HFFc6 (cell line): Measurements from ENCODE around the gene ISM2. TPM values are rescaled to one million over a fixed set of nuclear protein-coding genes. Genes with fewer than 3 reads are reported as not detected.

ENCODE experiments used
- DNase-seq: peaks from one replicate; pipeline ENCODE4 v3.0.0-alpha.2; 2018
- H3K27ac Mint-ChIP-seq: 2 replicates; pipeline ENCODE4 v1.8.0; 2020; ENCODE audit warnings: mild to moderate bottlenecking, mixed read lengths
- H3K27me3 Mint-ChIP-seq: 2 replicates; pipeline ENCODE4 v1.8.0; 2021; ENCODE audit warnings: mild to moderate bottlenecking, moderate library complexity, mixed read lengths; ENCODE audit not compliant: insufficient read depth
- H3K36me3 Mint-ChIP-seq: 2 replicates; pipeline ENCODE4 v1.8.0; 2021; ENCODE audit warnings: low read depth, mixed read lengths
- H3K4me1 Mint-ChIP-seq: 2 replicates; pipeline ENCODE4 v1.8.0; 2020; ENCODE audit warnings: low read depth, mixed read lengths
- H3K4me3 Mint-ChIP-seq: 2 replicates; pipeline ENCODE4 v1.8.0; 2020; ENCODE audit warnings: mild to moderate bottlenecking, moderate library complexity, mixed read lengths
- H3K9me3 Mint-ChIP-seq: 2 replicates; pipeline ENCODE4 v1.8.0; 2020; ENCODE audit warnings: mild to moderate bottlenecking, mixed read lengths
- CTCF ChIP-seq: fragments of 200-600 bp; sonication (generic); IDR thresholded peaks from 2 replicates; pipeline ENCODE4 v1.5.0; 2021; ENCODE audit warnings: antibody characterized with exemption, mild to moderate bottlenecking
- total RNA-seq, 6 experiments: library from RNA; stranded (reverse); fragmentation: NEBNext Ultra II Directional; extraction: Animal tissue kit (Norgen Biotek cat#: 25700); gene quantifications; 2 replicates in 1 of 6; 3 replicates in 5 of 6; pipeline ENCODE4 v1.2.3, GENCODE V29; 2021

Gene ISM2
- total RNA-seq, 6 experiments from 2014 or later, result 0.10 TPM; not detected in 5

- Mint-ChIP-seq H3K27ac (no peak overlapping the region), H3K36me3 (peaks cover 27% of the 10 kb centered on the region), H3K27me3 (peaks cover 6% of the 10 kb centered on the region; the same call in 1 of the 2 replicates), H3K4me3 (no peak overlapping the region), H3K4me1 (no peaks in the 10 kb centered on the region), H3K9me3 (no peaks in the 10 kb centered on the region)
- no peak for TF ChIP-seq CTCF
- DNase-seq, result no peak
Observed at GRCh38 chr14:77469067-77469505, 29.5 kb downstream of the ISM2 start.

- peaks cover 2% of the 10 kb centered on the region; the same call in 1 of the 2 replicates for H3K27me3 Mint-ChIP-seq
- H3K9me3 Mint-ChIP-seq, result no peaks in the 10 kb centered on the region
- DNase-seq, result no peak
- no peak for TF ChIP-seq CTCF
- H3K4me3 Mint-ChIP-seq, result no peak overlapping the region
- peaks cover 27% of the 10 kb centered on the region for H3K36me3 Mint-ChIP-seq
- no peaks in the 10 kb centered on the region for H3K4me1 Mint-ChIP-seq
- H3K27ac Mint-ChIP-seq, result no peak overlapping the region
Observed at GRCh38 chr14:77467801-77468200, 30.8 kb downstream of the ISM2 start.

GRCh38 chr14:77459072-77459723 is 39.4 kb downstream of the ISM2 start:
- peak overlapping the region; percentile 98 for H3K4me3 Mint-ChIP-seq
- peaks cover 35% of the 10 kb centered on the region for H3K4me1 Mint-ChIP-seq
- no peaks in the 10 kb centered on the region for H3K9me3 Mint-ChIP-seq
- peaks cover 2% of the 10 kb centered on the region for H3K27me3 Mint-ChIP-seq
- TF ChIP-seq CTCF, result peak; percentile 86
- peak overlapping the region; percentile 98 for H3K27ac Mint-ChIP-seq
- peaks cover 20% of the 10 kb centered on the region for H3K36me3 Mint-ChIP-seq
- DNase-seq, result peak; percentile 68

GRCh38 chr14:77458249-77458950 is 40.2 kb downstream of the ISM2 start:
- Mint-ChIP-seq H3K36me3 (peaks cover 20% of the 10 kb centered on the region), H3K4me1 (peaks cover 35% of the 10 kb centered on the region), H3K9me3 (no peaks in the 10 kb centered on the region), H3K4me3 (peak overlapping the region; percentile 98), H3K27me3 (peaks cover 2% of the 10 kb centered on the region), H3K27ac (peak overlapping the region; percentile 98)
- TF ChIP-seq CTCF, result no peak
- peak; percentile 25 for DNase-seq

- peak within 1 kb of the TSS; percentile 98 for H3K27ac Mint-ChIP-seq
- TF ChIP-seq CTCF, result no peak
- H3K4me3 Mint-ChIP-seq, result peak within 1 kb of the TSS; percentile 98
- DNase-seq, result peak; percentile 99
- no peaks in the 10 kb centered on the region for H3K9me3 Mint-ChIP-seq
- H3K36me3 Mint-ChIP-seq, result peaks cover 27% of the 10 kb centered on the region
- peaks cover 35% of the 10 kb centered on the region for H3K4me1 Mint-ChIP-seq
- peaks cover 2% of the 10 kb centered on the region for H3K27me3 Mint-ChIP-seq
Observed at GRCh38 chr14:77457522-77458248, 40.9 kb downstream of the ISM2 start, which contains the start of the genes AHSA1 and VIPAS39. AHSA1 (plus strand) TSS chr14:77458093; CDS start chr14:77458190, 97 bp downstream. VIPAS39 (minus strand) TSS chr14:77457601; CDS start chr14:77454102, 3,499 bp downstream.
